ENCODE results near the gene UGT3A1.
A peak's percentile ranks its signal among the peaks of the same experiment; 100 is the strongest.
"Not testable (repeated sequence)": the region's sequence is repeated elsewhere in the genome, so short reads cannot be mapped to it uniquely, and the experiment has no call there.

UGT3A1 gene

GRCh38 chr5:35987776-35988175 is 3.4 kb downstream of the UGT3A1 start:
- peak; percentile 76 for DNase-seq (ENCODE audit: low spot score)

GRCh38 chr5:35979715-35980114 is 11.5 kb downstream of the UGT3A1 start:
- DNase-seq (ENCODE audit: low spot score), result no peak

GRCh38 chr5:35976859-35977258 is 14.3 kb downstream of the UGT3A1 start:
- DNase-seq (ENCODE audit: low spot score), result not testable (repeated sequence)

- no peak for DNase-seq (ENCODE audit: low spot score)
Measured at GRCh38 chr5:35974570-35974969, 16.6 kb downstream of the UGT3A1 start.

GRCh38 chr5:35971878-35972210 is 19.3 kb downstream of the UGT3A1 start:
- no peak for DNase-seq (ENCODE audit: low spot score)

- peak; percentile 66 for DNase-seq (ENCODE audit: low spot score)
Measured at GRCh38 chr5:35971186-35971877, 19.9 kb downstream of the UGT3A1 start.

- peak; percentile 30 for DNase-seq (ENCODE audit: low spot score)
Measured at GRCh38 chr5:35963381-35963843, 27.8 kb downstream of the UGT3A1 start.

GRCh38 chr5:35960328-35960727 is 30.9 kb downstream of the UGT3A1 start:
- DNase-seq (ENCODE audit: low spot score), result no peak

GRCh38 chr5:35956429-35956828 is 34.8 kb downstream of the UGT3A1 start:
- DNase-seq (ENCODE audit: low spot score), result peak; percentile 77

GRCh38 chr5:35954175-35954574 is 37.0 kb downstream of the UGT3A1 start:
- DNase-seq (ENCODE audit: low spot score), result no peak

- no peak for DNase-seq (ENCODE audit: low spot score)
Measured at GRCh38 chr5:35947085-35947484, 44.1 kb downstream of the UGT3A1 start.

- DNase-seq (ENCODE audit: low spot score), result no peak
Measured at GRCh38 chr5:35939639-35940038, 51.6 kb downstream of the UGT3A1 start.

GRCh38 chr5:35938568-35939227 is 52.5 kb downstream of the UGT3A1 start, which contains the start of gene CAPSL:
Gene CAPSL (minus strand): TSS chr5:35938622. CDS start chr5:35921120, 17,502 bp downstream.
- DNase-seq (ENCODE audit: low spot score), result peak; percentile 84

GRCh38 chr5:35926389-35927051 is 64.7 kb downstream of the UGT3A1 start:
- peak; percentile 58 for DNase-seq (ENCODE audit: low spot score)

GRCh38 chr5:35924950-35925722 is 66.1 kb downstream of the UGT3A1 start:
- DNase-seq (ENCODE audit: low spot score), result peak; percentile 68

GRCh38 chr5:35924122-35924949 is 66.9 kb downstream of the UGT3A1 start:
- DNase-seq (ENCODE audit: low spot score), result peak; percentile 8

GRCh38 chr5:35922468-35922867 is 68.7 kb downstream of the UGT3A1 start:
- no peak for DNase-seq (ENCODE audit: low spot score)

GRCh38 chr5:35921930-35922329 is 69.3 kb downstream of the UGT3A1 start:
- no peak for DNase-seq (ENCODE audit: low spot score)

- DNase-seq (ENCODE audit: low spot score), result no peak
Measured at GRCh38 chr5:35920890-35921289, 70.3 kb downstream of the UGT3A1 start.

- DNase-seq (ENCODE audit: low spot score), result peak; percentile 71
Measured at GRCh38 chr5:35919191-35919590, 72.0 kb downstream of the UGT3A1 start.

GRCh38 chr5:35908814-35909213 is 82.4 kb downstream of the UGT3A1 start:
- no peak for DNase-seq (ENCODE audit: low spot score)
